Fibroblast of pulmonary artery (primary cell): ENCODE data around the gene ECT2L.

Source experiments
- DNase-seq: peaks from one replicate; pipeline ENCODE4 v3.0.0-alpha.2; 2010; ENCODE audit warnings: low read depth
- H3K4me3 ChIP-seq: replicated peaks from 2 replicates; pipeline ENCODE4 v1.5.1; 2011; ENCODE audit warnings: low read depth, mild to moderate bottlenecking, control low read depth, low read length, moderate library complexity
- CTCF ChIP-seq: IDR thresholded peaks from 2 replicates; pipeline ENCODE4 v1.5.1; 2011; ENCODE audit warnings: mild to moderate bottlenecking, control low read depth, low read length, inconsistent platforms; ENCODE audit errors: missing control alignments

Gene ECT2L

GRCh38 chr6:138803861-138804260 is 8.0 kb downstream of the ECT2L start:
- DNase-seq = no peak
- no peak overlapping the region for H3K4me3 ChIP-seq
- no peak for TF ChIP-seq CTCF

GRCh38 chr6:138805016-138805765 is 9.3 kb downstream of the ECT2L start:
- no peak overlapping the region for H3K4me3 ChIP-seq
- peak; percentile 44 for DNase-seq
- no peak for TF ChIP-seq CTCF

GRCh38 chr6:138806889-138807288 is 11.0 kb downstream of the ECT2L start:
- TF ChIP-seq CTCF = no peak
- no peak for DNase-seq
- H3K4me3 ChIP-seq = no peak overlapping the region

- no peak for TF ChIP-seq CTCF
- H3K4me3 ChIP-seq = no peak overlapping the region
- DNase-seq = no peak
Measured at GRCh38 chr6:138809677-138810076, 13.8 kb downstream of the ECT2L start.

- no peak overlapping the region for H3K4me3 ChIP-seq
- no peak for TF ChIP-seq CTCF
- no peak for DNase-seq
Measured at GRCh38 chr6:138811866-138812265, 16.0 kb downstream of the ECT2L start.

- DNase-seq = no peak
- no peak for TF ChIP-seq CTCF
- H3K4me3 ChIP-seq = no peak overlapping the region
Measured at GRCh38 chr6:138814179-138814834, 18.4 kb downstream of the ECT2L start.

- TF ChIP-seq CTCF = no peak
- no peak overlapping the region for H3K4me3 ChIP-seq
- DNase-seq = no peak
Measured at GRCh38 chr6:138815221-138815620, 19.3 kb downstream of the ECT2L start.
